Uterus (tissue), 4 donors: ENCODE data around the gene HDAC7. TPM values are rescaled to one million over a fixed set of nuclear protein-coding genes. Genes with fewer than 3 reads are reported as not detected.
A peak's percentile ranks its signal among the peaks of the same experiment; 100 is the strongest.
"Not testable (repeated sequence)": the region's sequence is repeated elsewhere in the genome, so short reads cannot be mapped to it uniquely, and the experiment has no call there.

Experiments
- DNase-seq, 2 donors: peaks; one replicate each; pipeline ENCODE4 v3.0.0-alpha.2; 2019 to 2020
- H3K27ac ChIP-seq, 2 donors: fragments of 200-600 bp; sonication (generic); 1 replicate in 1 of 2; 2 replicates in 1 of 2; pipeline ENCODE4 v1.5.1; 2016 to 2018
- H3K27me3 ChIP-seq, 2 donors: fragments of 200-600 bp; sonication (generic); one replicate each; pipeline ENCODE4 v1.5.1; 2018 to 2019; ENCODE audit warnings: control low read depth in 1 of 2
- H3K36me3 ChIP-seq, 2 donors: fragments of 200-600 bp; sonication (generic); one replicate each; pipeline ENCODE4 v1.5.1; 2019; ENCODE audit warnings: control low read depth in 1 of 2
- H3K4me1 ChIP-seq, 2 donors: fragments of 200-600 bp; sonication (generic); one replicate each; pipeline ENCODE4 v1.5.1; 2018 to 2019; ENCODE audit warnings: control low read depth in 1 of 2
- H3K4me3 ChIP-seq, 2 donors: fragments of 200-600 bp; sonication (generic); 1 replicate in 1 of 2; 2 replicates in 1 of 2; pipeline ENCODE4 v1.5.1; 2018 to 2019; ENCODE audit warnings: mild to moderate bottlenecking in 1 of 2
- H3K9me3 ChIP-seq, 2 donors: fragments of 200-600 bp; sonication (generic); one replicate each; pipeline ENCODE4 v1.5.1; 2019; ENCODE audit warnings: control low read depth in 1 of 2
- CTCF ChIP-seq, 4 experiments: fragments of 200-600 bp in 2 of 4; fragments of 450-650 bp in 2 of 4; sonication (generic) in 2 of 4; IDR thresholded peaks; one replicate each; pipeline ENCODE4 v1.5.1; 2016 to 2019; ENCODE audit warnings: antibody characterized with exemption in 4 of 4, mild to moderate bottlenecking in 2 of 4, moderate library complexity in 1 of 4
- POLR2A ChIP-seq, 2 donors: fragments of 450-650 bp; IDR thresholded peaks; one replicate each; pipeline ENCODE4 v1.6.1; 2016; ENCODE audit warnings: antibody characterized with exemption in 2 of 2, mild to moderate bottlenecking in 1 of 2, moderate library complexity in 1 of 2
- intact Hi-C: fragments of 100-400 bp; cut with DNase I; formaldehyde crosslinking; loops from one replicate; pipeline ENCODE4 v1.15.1; 2023; ENCODE audit warnings: low total_unique reads
- total RNA-seq, 4 donors: library from RNA; depleted of rRNA in 3 of 4; stranded (reverse); fragments of >200 nt in 3 of 4; gene quantifications; one replicate each; pipeline versions ENCODE4 v1.1.0 to v1.2.4, GENCODE V29; 2014 to 2023
- donor health status: DM: yes; HTN: yes; CAD: no.

HDAC7 gene
- total RNA-seq, 4 donors from 2014 or later, result 33.0 to 191 (median 42.5) TPM

GRCh38 chr12:47816403-47817271, 3.1 kb downstream of the HDAC7 start:
- TF ChIP-seq POLR2A (IDR thresholded peaks at IDR 0.05) (no peak), CTCF (IDR thresholded peaks at IDR 0.05) (no peak)
- Histone ChIP-seq H3K9me3 (no peaks in the 10 kb centered on the region), H3K4me1 (peaks cover 15 to 32% of the 10 kb centered on the region in 2 donors), H3K27ac (peak overlapping the region; percentile 98 to 99), H3K36me3 (no peaks in the 10 kb centered on the region), H3K4me3 (peak overlapping the region; percentile 25 to 79), H3K27me3 (no peaks in the 10 kb centered on the region)
- peak in 1 of 2 donors; percentile 74 for DNase-seq
- intact Hi-C loops, result no loop called here

DNA sequence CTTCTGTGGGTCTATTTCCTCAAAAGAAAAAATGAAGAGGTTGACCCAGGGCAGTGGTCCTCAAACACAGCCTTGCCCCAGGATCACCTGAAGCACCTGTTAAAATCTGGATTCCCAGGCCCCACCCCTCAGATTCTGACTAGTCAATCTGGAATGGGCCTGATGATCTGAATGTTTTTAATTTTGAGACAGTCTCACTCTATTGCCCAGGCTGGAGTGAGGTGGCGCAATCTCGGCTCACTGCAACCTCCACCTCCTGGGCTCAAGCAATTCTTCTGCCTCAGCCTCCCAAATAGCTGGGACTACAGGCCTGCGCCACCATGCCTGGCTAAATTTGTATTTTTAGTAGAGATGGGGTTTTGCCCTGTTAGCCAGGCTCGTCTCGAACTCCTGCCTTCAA, 4.3 kb downstream of the HDAC7 start:
- Histone ChIP-seq H3K27ac (peak overlapping the region; percentile 98 to 99), H3K4me1 (peaks cover 21 to 32% of the 10 kb centered on the region in 2 donors)
- DNase-seq, H3K27me3 ChIP-seq, H3K4me3 ChIP-seq, H3K36me3 ChIP-seq, H3K9me3 ChIP-seq, intact Hi-C loops: not testable (repeated sequence)

- no peaks in the 10 kb centered on the region for H3K27me3 ChIP-seq
- no peak overlapping the region for H3K4me3 ChIP-seq
- H3K27ac ChIP-seq, result peak overlapping the region; percentile 98 to 99
- H3K9me3 ChIP-seq, result no peaks in the 10 kb centered on the region
- H3K4me1 ChIP-seq, result peaks cover 21 to 38% of the 10 kb centered on the region in 2 donors
- no peaks in the 10 kb centered on the region for H3K36me3 ChIP-seq
- intact Hi-C loops, result no loop called here
- no peak for TF ChIP-seq CTCF (IDR thresholded peaks at IDR 0.05)
- no peak for DNase-seq
These were observed 5.0 kb downstream of the HDAC7 start for GRCh38 chr12:47814539-47815170.

DNA sequence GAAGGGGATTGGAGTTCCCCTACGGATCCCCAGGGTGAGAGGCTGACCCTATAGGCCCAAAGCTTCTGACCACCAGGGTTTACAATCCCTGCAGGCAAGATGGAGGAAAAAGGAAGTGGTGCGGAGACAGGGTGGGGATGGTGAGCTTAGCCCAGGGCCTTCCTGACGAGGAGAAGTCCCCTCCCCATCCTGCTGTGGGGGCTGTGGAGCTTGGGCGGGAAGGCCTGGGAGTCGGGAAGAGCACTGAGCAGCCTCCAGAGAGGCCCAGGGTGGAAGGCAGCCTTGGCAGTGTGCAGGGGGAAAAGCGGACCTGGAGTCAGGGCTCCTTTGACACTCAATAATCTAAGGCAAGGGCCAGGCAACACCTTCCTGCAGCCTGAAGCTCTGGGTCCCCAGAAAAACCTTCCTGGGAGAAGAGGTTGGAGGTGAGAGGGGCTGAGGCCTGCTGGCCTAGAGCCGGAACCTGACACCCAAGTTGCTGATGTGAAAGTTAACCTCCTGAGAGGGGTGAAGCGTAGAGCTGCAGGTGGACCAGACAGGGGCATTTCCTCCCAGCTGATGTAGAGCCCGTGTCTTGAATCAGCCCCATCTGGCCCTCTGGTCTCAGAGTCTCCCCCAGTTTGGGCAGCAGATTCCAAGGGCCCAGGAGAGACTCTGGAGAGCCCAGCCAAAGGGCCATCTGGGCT, 6.0 kb downstream of the HDAC7 start:
- DNase-seq, result no peak
- intact Hi-C loops, result no loop called here
- no peak for TF ChIP-seq CTCF (IDR thresholded peaks at IDR 0.05)
- TF ChIP-seq POLR2A (IDR thresholded peaks at IDR 0.05), result no peak
- Histone ChIP-seq H3K4me3 (peak overlapping the region; percentile 30 to 35), H3K9me3 (no peaks in the 10 kb centered on the region), H3K36me3 (no peaks in the 10 kb centered on the region), H3K27ac (peak overlapping the region; percentile 98 to 99), H3K27me3 (no peaks in the 10 kb centered on the region), H3K4me1 (peaks cover 21 to 43% of the 10 kb centered on the region in 2 donors)

- TF ChIP-seq CTCF (IDR thresholded peaks at IDR 0.05) (peak in 2 of 4 experiments; percentile 10 to 14), POLR2A (IDR thresholded peaks at IDR 0.05) (peak in 1 of 2 donors; percentile 51)
- Histone ChIP-seq H3K9me3 (no peaks in the 10 kb centered on the region), H3K36me3 (no peaks in the 10 kb centered on the region), H3K4me3 (peak overlapping the region; percentile 30 to 35), H3K27ac (peak overlapping the region; percentile 98 to 99), H3K4me1 (peaks cover 22 to 50% of the 10 kb centered on the region in 2 donors), H3K27me3 (no peaks in the 10 kb centered on the region)
- peak; percentile 92 to 93 for DNase-seq
- intact Hi-C loops, result no loop called here
These were observed 6.7 kb downstream of the HDAC7 start for GRCh38 chr12:47812797-47813510.
